Measurements from ENCODE around the gene SLC35A4.

The SLC35A4 gene, protein sequence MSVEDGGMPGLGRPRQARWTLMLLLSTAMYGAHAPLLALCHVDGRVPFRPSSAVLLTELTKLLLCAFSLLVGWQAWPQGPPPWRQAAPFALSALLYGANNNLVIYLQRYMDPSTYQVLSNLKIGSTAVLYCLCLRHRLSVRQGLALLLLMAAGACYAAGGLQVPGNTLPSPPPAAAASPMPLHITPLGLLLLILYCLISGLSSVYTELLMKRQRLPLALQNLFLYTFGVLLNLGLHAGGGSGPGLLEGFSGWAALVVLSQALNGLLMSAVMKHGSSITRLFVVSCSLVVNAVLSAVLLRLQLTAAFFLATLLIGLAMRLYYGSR

GRCh38 chr5:140564196-140565023 lies at the start of gene SLC35A4, which contains the start of gene APBB3:
Gene SLC35A4, plus strand, starts transcription at chr5:140564828. Its CDS starts 2,342 bp downstream, at chr5:140567170.
Gene APBB3, minus strand, starts transcription at chr5:140564598. Its CDS starts 353 bp downstream, at chr5:140564245.
- DNase-seq, result peak; percentile 99

DNA sequence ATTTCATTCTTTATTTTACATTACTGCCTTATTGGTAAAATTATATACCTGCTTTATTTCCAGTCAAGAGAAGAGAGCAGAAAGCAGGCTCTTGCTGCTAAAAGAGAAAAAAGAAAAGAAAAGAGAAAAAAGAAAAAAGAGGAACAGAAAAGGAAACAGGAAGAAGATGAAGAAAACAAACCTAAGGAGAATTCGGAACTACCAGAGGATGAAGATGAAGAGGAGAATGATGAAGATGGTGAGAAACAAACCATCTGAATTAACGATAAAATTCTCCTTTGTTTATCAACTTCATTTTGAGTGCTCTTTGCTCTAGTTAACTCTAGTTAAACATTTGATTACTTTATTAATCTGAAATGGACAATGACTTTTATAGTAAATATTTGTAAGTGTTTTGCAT lies 40.6 kb upstream of the SLC35A4 start:
- no peak for DNase-seq

GRCh38 chr5:140540227-140540626 lies 24.4 kb upstream of the SLC35A4 start:
- no peak for DNase-seq

- DNase-seq, result no peak
Measured at GRCh38 chr5:140542972-140543371, 21.7 kb upstream of the SLC35A4 start.

- DNase-seq, result no peak
Measured at GRCh38 chr5:140544986-140545385, 19.6 kb upstream of the SLC35A4 start.

- DNase-seq, result no peak
Measured at GRCh38 chr5:140545606-140546005, 19.0 kb upstream of the SLC35A4 start.

DNA sequence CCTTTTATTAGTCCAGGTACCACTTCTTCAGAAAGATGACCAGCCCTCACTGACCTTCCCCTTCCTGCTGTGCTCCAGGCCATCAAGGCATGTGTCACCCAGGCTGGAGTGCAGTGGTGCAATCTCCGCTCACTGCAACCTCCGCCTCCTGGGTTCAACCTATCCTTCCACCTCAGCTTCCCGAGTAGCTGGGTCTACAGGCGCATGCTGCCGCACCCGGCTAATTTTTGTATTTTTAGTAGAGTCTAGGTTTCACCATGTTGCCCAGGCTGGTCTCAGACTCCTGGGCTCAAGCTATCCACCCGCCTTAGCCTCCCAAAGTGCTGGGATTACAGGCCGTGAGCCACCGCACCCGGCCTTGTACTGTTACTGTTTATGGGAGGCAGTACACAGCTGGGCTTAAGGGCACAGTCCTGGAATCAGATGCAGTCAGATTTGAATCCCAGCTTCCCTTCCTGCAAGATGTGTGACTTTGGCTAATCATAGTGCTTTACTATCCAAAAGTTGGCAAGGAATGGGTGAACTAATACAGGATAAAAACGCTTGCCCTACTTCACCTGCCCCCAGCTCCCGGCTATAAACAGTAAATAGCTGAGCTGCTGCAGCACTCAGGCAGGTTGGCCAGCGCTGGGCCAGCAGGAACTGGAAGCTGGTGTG lies 17.6 kb upstream of the SLC35A4 start:
- no peak for DNase-seq

GRCh38 chr5:140547508-140548299 lies 16.9 kb upstream of the SLC35A4 start, which contains the start of gene EIF4EBP3:
Gene EIF4EBP3, plus strand, starts transcription at chr5:140547662. Its CDS starts 76 bp downstream, at chr5:140547738.
- peak; percentile 96 for DNase-seq

DNA sequence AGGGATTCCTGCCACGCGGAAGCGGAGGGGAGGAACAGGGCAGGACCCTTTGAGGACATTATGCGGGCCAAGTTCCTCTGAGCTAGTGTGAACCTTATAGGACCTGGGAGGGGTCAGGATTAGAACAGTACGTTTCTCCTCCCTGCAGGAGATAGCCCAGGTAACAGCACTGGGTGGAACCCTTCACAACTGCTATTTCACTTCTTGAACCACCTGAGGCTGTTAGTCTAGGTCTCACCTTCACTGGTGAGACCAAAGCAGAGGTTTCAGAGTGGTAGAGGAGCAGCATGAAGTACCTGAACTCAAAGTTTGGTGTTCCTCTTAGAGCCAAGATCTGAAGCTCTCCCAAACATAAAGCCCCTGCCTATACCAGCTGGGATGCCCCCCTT lies 16.3 kb upstream of the SLC35A4 start:
- no peak for DNase-seq

- no peak for DNase-seq
Measured at GRCh38 chr5:140548791-140549190, 15.8 kb upstream of the SLC35A4 start.

- DNase-seq, result peak; percentile 26
Measured at GRCh38 chr5:140549237-140550144, 15.1 kb upstream of the SLC35A4 start.

GRCh38 chr5:140550147-140551079 lies 14.2 kb upstream of the SLC35A4 start:
- no peak for DNase-seq

DNA sequence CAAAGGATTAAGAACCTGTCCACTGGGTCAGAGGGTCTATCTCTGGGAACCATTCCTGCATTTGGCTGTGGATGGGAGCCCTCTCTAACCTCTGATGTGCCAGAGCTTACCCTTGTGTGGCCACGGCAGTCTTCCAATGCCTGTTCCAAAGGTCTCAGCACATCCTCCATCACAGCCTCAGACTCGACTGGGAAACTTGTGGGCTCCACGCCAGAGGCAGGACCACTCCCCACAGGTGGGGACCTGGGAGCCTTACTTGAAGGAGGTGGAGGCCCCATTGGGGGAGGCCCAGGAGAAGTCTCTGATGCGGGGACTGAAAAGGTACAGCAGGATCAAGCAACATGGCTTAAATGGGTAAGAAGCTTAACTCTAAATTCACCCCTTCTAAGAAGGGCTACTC lies 12.8 kb upstream of the SLC35A4 start:
- no peak for DNase-seq

GRCh38 chr5:140553657-140554056 lies 11.0 kb upstream of the SLC35A4 start:
- DNase-seq, result peak; percentile 35

- DNase-seq, result peak; percentile 64
Measured at GRCh38 chr5:140554454-140554853, 10.2 kb upstream of the SLC35A4 start.

DNA sequence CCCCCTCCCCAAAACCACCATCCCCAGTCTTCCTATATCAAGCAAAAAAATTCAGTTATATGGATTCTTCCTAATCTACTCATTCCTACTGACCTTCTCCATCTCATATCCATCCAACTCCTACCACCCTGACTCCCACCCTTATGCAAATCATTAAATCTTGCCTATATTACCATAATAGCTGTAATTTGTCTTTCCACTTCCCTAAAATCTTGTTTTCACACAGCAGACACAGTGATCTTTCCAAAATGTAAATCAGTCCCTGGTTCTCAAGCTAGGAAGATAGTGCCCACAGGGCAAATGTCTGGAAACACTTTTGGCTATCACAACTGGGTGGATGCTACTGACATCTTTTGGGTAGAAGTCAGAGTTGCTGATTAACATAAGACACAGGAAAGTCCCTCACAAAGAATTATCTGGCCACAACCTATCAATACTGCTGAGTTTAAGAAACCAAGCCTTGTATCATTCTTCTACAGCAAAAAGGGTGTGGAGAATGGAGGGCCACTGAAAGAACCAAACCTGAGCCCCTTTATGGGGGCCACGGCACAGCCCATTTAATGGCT lies 8.8 kb upstream of the SLC35A4 start:
- DNase-seq, result no peak

DNA sequence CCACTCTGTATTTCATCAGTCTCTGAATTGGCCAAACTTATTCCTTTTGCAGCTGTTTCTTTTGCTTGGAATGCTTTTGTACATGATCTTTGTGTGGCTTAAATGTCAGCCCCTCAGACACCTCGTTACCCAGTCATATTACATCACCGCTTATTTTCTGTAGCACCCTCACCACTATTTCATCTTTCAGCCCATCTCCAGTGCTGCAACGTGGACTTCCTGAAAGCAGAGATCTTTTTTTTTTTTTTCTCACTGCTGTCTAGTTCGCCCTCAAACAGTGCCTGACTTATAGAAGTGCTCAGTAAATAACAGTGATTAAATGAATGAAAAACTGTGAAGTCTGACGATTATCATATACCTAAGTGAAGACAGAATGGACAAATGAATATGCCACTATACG lies 8.2 kb upstream of the SLC35A4 start:
- no peak for DNase-seq

- DNase-seq, result peak; percentile 87
Measured at GRCh38 chr5:140557136-140557805, 7.4 kb upstream of the SLC35A4 start, which contains the start of gene SRA1. Gene SRA1, minus strand, starts transcription at chr5:140557473. Its CDS starts 21 bp downstream, at chr5:140557452.

GRCh38 chr5:140557965-140558364 lies 6.7 kb upstream of the SLC35A4 start:
- DNase-seq, result no peak

Measured in HCEC 1CT (cell line).